ENCODE measurements around the gene SOST. TPM values are rescaled to one million over a fixed set of nuclear protein-coding genes. Genes with fewer than 3 reads are reported as not detected.

SOST gene
- total RNA-seq, 1 experiment from 2014 or later: not detected

DNA sequence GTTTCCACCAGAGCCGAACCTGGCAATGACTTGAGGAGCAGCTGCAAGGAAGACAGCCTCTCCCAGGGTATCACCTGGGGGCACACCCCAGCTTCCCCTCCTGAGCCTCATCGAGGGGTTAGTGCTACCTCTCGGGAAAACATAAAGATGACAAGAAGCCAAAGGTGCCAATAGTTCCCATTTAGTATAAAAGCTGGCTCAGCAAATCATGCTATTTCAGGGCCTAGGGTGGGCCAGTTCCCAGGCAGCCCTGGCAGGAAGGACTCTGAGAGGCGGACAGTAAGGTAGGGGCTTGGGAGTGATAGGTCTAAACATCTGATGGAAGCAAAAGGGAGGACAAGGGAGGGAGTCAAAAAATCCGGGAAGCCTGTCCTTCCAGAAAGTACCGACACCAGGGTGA lies 46.2 kb downstream of the SOST start:
- Histone ChIP-seq H3F3A (ENCODE audit: insufficient read depth, low read depth) (peaks cover 10% of the 10 kb centered on the region), H3K36me3 (ENCODE audit: low read depth) (no peaks in the 10 kb centered on the region), H3K27me3 (ENCODE audit: insufficient read depth, low read depth) (no peaks in the 10 kb centered on the region), H2AFZ (no peak overlapping the region), H4K20me1 (ENCODE audit: insufficient read depth) (no peaks in the 10 kb centered on the region), H3K4me1 (replicated peaks; ENCODE audit: insufficient read depth) (peaks cover 22% of the 10 kb centered on the region), H3K9me2 (ENCODE audit: insufficient read depth) (no peaks in the 10 kb centered on the region), H3K79me2 (ENCODE audit: low read depth) (no peaks in the 10 kb centered on the region), H3K9me3 (ENCODE audit: insufficient read depth, low read depth) (no peaks in the 10 kb centered on the region), H3K4me3 (no peak overlapping the region), H3K27ac (no peak overlapping the region), H3K4me2 (no peak overlapping the region)
- POLR2A ChIA-PET (ENCODE audit: unreplicated experiment): no interaction called here
- no peak for DNase-seq
- BruUV-seq (replicated peaks): no TSS peak
- CTCF ChIA-PET: no interaction called here
- TF ChIP-seq, protein P1, sequence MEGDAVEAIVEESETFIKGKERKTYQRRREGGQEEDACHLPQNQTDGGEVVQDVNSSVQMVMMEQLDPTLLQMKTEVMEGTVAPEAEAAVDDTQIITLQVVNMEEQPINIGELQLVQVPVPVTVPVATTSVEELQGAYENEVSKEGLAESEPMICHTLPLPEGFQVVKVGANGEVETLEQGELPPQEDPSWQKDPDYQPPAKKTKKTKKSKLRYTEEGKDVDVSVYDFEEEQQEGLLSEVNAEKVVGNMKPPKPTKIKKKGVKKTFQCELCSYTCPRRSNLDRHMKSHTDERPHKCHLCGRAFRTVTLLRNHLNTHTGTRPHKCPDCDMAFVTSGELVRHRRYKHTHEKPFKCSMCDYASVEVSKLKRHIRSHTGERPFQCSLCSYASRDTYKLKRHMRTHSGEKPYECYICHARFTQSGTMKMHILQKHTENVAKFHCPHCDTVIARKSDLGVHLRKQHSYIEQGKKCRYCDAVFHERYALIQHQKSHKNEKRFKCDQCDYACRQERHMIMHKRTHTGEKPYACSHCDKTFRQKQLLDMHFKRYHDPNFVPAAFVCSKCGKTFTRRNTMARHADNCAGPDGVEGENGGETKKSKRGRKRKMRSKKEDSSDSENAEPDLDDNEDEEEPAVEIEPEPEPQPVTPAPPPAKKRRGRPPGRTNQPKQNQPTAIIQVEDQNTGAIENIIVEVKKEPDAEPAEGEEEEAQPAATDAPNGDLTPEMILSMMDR (conservative IDR thresholded peaks at IDR 0.05): no peak
- no peak for TF ChIP-seq EZH2 (IDR thresholded peaks at IDR 0.05; ENCODE audit: low read depth)
- intact Hi-C loops (cut with micrococcal nuclease; ENCODE audit: unreplicated experiment): no loop called here

DNA sequence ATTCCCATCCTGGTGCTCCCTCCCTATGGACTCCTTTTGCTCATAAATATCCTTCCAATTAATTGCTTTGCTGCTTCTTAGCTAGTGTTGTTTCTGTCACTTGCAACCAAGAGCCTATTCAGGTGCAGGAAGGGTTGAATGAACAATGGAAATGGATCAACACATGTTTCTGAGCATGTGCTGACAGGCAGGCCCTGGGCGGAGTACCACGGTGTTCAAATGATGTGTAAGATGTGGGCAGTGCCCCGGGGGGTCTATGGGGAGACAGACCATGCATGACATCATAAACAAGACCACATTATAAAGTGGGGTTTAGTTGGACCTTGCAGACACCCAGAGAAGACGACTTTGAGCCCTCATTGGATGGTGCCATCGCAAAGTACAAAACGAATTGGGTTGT lies 48.5 kb downstream of the SOST start:
- Histone ChIP-seq H4K20me1 (ENCODE audit: insufficient read depth) (no peaks in the 10 kb centered on the region), H3F3A (ENCODE audit: insufficient read depth, low read depth) (peaks cover 7% of the 10 kb centered on the region), H3K27me3 (ENCODE audit: insufficient read depth, low read depth) (no peaks in the 10 kb centered on the region), H3K4me2 (no peak overlapping the region), H2AFZ (no peak overlapping the region), H3K79me2 (ENCODE audit: low read depth) (no peaks in the 10 kb centered on the region), H3K4me1 (replicated peaks; ENCODE audit: insufficient read depth) (peaks cover 15% of the 10 kb centered on the region), H3K27ac (no peak overlapping the region), H3K4me3 (no peak overlapping the region), H3K36me3 (ENCODE audit: low read depth) (no peaks in the 10 kb centered on the region), H3K9me3 (ENCODE audit: insufficient read depth, low read depth) (no peaks in the 10 kb centered on the region), H3K9me2 (ENCODE audit: insufficient read depth) (no peaks in the 10 kb centered on the region)
- POLR2A ChIA-PET (ENCODE audit: unreplicated experiment): no interaction called here
- no TSS peak for BruUV-seq (replicated peaks)
- intact Hi-C loops (cut with micrococcal nuclease; ENCODE audit: unreplicated experiment): no loop called here
- no peak for DNase-seq
- CTCF ChIA-PET: no interaction called here
- TF ChIP-seq, protein P1 (conservative IDR thresholded peaks at IDR 0.05): no peak
- TF ChIP-seq EZH2 (IDR thresholded peaks at IDR 0.05; ENCODE audit: low read depth): no peak

DNA sequence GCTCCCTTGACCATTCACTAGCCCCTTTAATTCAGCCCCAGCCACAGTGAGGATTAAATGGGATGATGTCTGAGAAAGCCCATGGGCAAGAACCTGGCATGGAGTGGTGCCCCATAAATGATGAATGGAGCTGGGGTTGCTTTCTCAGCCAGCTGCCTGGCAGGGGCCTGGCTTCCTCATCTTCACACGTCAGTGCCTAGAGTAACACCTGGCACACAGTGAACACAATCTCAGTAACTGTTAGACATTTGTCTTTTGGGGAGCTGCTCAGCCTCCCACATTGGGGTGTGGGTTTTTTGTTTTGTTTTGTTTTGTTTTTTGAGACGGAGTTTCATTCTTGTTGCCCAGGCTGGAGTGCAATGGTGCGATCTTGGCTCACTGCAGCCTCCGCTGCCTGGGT lies 49.4 kb downstream of the SOST start:
- H3K4me2 ChIP-seq: no peak overlapping the region
- H3K36me3 ChIP-seq (ENCODE audit: low read depth): no peaks in the 10 kb centered on the region
- no peaks in the 10 kb centered on the region for H3K27me3 ChIP-seq (ENCODE audit: insufficient read depth, low read depth)
- no peak overlapping the region for H3K27ac ChIP-seq
- H3F3A ChIP-seq (ENCODE audit: insufficient read depth, low read depth): peaks cover under 1% of the 10 kb centered on the region
- TF ChIP-seq EZH2 (IDR thresholded peaks at IDR 0.05; ENCODE audit: low read depth): no peak
- TF ChIP-seq, protein P1 (conservative IDR thresholded peaks at IDR 0.05): no peak
- H3K4me3 ChIP-seq: no peak overlapping the region
- no peaks in the 10 kb centered on the region for H3K9me2 ChIP-seq (ENCODE audit: insufficient read depth)
- no peak for DNase-seq
- POLR2A ChIA-PET (ENCODE audit: unreplicated experiment): no interaction called here
- intact Hi-C loops (cut with micrococcal nuclease; ENCODE audit: unreplicated experiment): no loop called here
- H3K4me1 ChIP-seq (replicated peaks; ENCODE audit: insufficient read depth): peaks cover 9% of the 10 kb centered on the region
- CTCF ChIA-PET: no interaction called here
- no peaks in the 10 kb centered on the region for H3K79me2 ChIP-seq (ENCODE audit: low read depth)
- H3K9me3 ChIP-seq (ENCODE audit: insufficient read depth, low read depth): no peaks in the 10 kb centered on the region
- H4K20me1 ChIP-seq (ENCODE audit: insufficient read depth): no peaks in the 10 kb centered on the region
- BruUV-seq (replicated peaks): no TSS peak
- no peak overlapping the region for H2AFZ ChIP-seq
